ENCODE measurements around the gene KDSR. TPM values are rescaled to one million over a fixed set of nuclear protein-coding genes. Genes with fewer than 3 reads are reported as not detected.

KDSR gene
- total and polyA plus RNA-seq, 2 donors (not counting 1 experiment from before 2014, with no cell fraction given): 43.3 to 54.1 TPM

- Histone ChIP-seq H3K79me2 (ENCODE audit: control insufficient read depth, insufficient read depth, low read length) (no peaks in the 10 kb centered on the region), H3K27ac (ENCODE audit: insufficient read depth, low read length) (no peak overlapping the region), H3K27me3 (ENCODE audit: control insufficient read depth, insufficient read depth, low read length) (no peaks in the 10 kb centered on the region), H2AFZ (ENCODE audit: low read length) (no peak overlapping the region), H3K9me3 (ENCODE audit: control insufficient read depth, insufficient read depth, low read depth, low read length) (no peaks in the 10 kb centered on the region), H3K4me1 (ENCODE audit: control insufficient read depth, extremely low read depth, insufficient read depth, low read length) (no peaks in the 10 kb centered on the region), H3K9ac (ENCODE audit: insufficient read depth, low read length) (no peak overlapping the region), H3K36me3 (ENCODE audit: control insufficient read depth, insufficient read depth, low read length) (peaks cover 11% of the 10 kb centered on the region), H3K4me2 (ENCODE audit: extremely low read depth, insufficient read depth, low read length) (no peak overlapping the region), H3K4me3 (replicated peaks in 1 of 4; ENCODE audit: control extremely low read depth in 1 of 4, insufficient read depth in 1 of 4, low read depth in 3 of 4, low read length in 4 of 4) (no peak overlapping the region), H4K20me1 (ENCODE audit: control insufficient read depth, extremely low read depth, insufficient read depth, low read length) (no peaks in the 10 kb centered on the region)
- TF ChIP-seq CTCF (conservative IDR thresholded peaks at IDR 0.05 in 1 of 2, IDR thresholded peaks at IDR 0.05 in 1 of 2; ENCODE audit: low read depth in 1 of 2, low read length in 2 of 2) (no peak), EZH2 (IDR thresholded peaks at IDR 0.05; ENCODE audit: low read length, missing control alignments) (no peak)
- no peak for DNase-seq (ENCODE audit: low read depth in 2 of 2)
These were observed 10.6 kb downstream of the KDSR start for GRCh38 chr18:63356272-63356896.

- H3K27me3 ChIP-seq (ENCODE audit: control insufficient read depth, insufficient read depth, low read length): no peaks in the 10 kb centered on the region
- no peaks in the 10 kb centered on the region for H4K20me1 ChIP-seq (ENCODE audit: control insufficient read depth, extremely low read depth, insufficient read depth, low read length)
- no peak for DNase-seq (ENCODE audit: low read depth in 2 of 2)
- H3K27ac ChIP-seq (ENCODE audit: insufficient read depth, low read length): no peak overlapping the region
- peaks cover 13% of the 10 kb centered on the region for H3K36me3 ChIP-seq (ENCODE audit: control insufficient read depth, insufficient read depth, low read length)
- H2AFZ ChIP-seq (ENCODE audit: low read length): no peak overlapping the region
- H3K79me2 ChIP-seq (ENCODE audit: control insufficient read depth, insufficient read depth, low read length): no peaks in the 10 kb centered on the region
- no peak for TF ChIP-seq CTCF (conservative IDR thresholded peaks at IDR 0.05 in 1 of 2, IDR thresholded peaks at IDR 0.05 in 1 of 2; ENCODE audit: low read depth in 1 of 2, low read length in 2 of 2)
- no peak for TF ChIP-seq EZH2 (IDR thresholded peaks at IDR 0.05; ENCODE audit: low read length, missing control alignments)
- H3K4me3 ChIP-seq (replicated peaks in 1 of 4; ENCODE audit: control extremely low read depth in 1 of 4, insufficient read depth in 1 of 4, low read depth in 3 of 4, low read length in 4 of 4): no peak overlapping the region
- no peaks in the 10 kb centered on the region for H3K9me3 ChIP-seq (ENCODE audit: control insufficient read depth, insufficient read depth, low read depth, low read length)
- H3K9ac ChIP-seq (ENCODE audit: insufficient read depth, low read length): no peak overlapping the region
- H3K4me1 ChIP-seq (ENCODE audit: control insufficient read depth, extremely low read depth, insufficient read depth, low read length): no peaks in the 10 kb centered on the region
- no peak overlapping the region for H3K4me2 ChIP-seq (ENCODE audit: extremely low read depth, insufficient read depth, low read length)
These were observed 16.8 kb downstream of the KDSR start for GRCh38 chr18:63350230-63350629.

GRCh38 chr18:63348508-63349136 lies 18.4 kb downstream of the KDSR start:
- Histone ChIP-seq H3K9ac (ENCODE audit: insufficient read depth, low read length) (no peak overlapping the region), H3K4me1 (ENCODE audit: control insufficient read depth, extremely low read depth, insufficient read depth, low read length) (no peaks in the 10 kb centered on the region), H3K27ac (ENCODE audit: insufficient read depth, low read length) (no peak overlapping the region), H3K9me3 (ENCODE audit: control insufficient read depth, insufficient read depth, low read depth, low read length) (no peaks in the 10 kb centered on the region), H3K79me2 (ENCODE audit: control insufficient read depth, insufficient read depth, low read length) (no peaks in the 10 kb centered on the region), H3K27me3 (ENCODE audit: control insufficient read depth, insufficient read depth, low read length) (no peaks in the 10 kb centered on the region), H2AFZ (ENCODE audit: low read length) (no peak overlapping the region), H3K4me2 (ENCODE audit: extremely low read depth, insufficient read depth, low read length) (no peak overlapping the region), H3K36me3 (ENCODE audit: control insufficient read depth, insufficient read depth, low read length) (peaks cover 16% of the 10 kb centered on the region), H3K4me3 (replicated peaks in 1 of 4; ENCODE audit: control extremely low read depth in 1 of 4, insufficient read depth in 1 of 4, low read depth in 3 of 4, low read length in 4 of 4) (no peak overlapping the region), H4K20me1 (ENCODE audit: control insufficient read depth, extremely low read depth, insufficient read depth, low read length) (no peaks in the 10 kb centered on the region)
- no peak for DNase-seq (ENCODE audit: low read depth in 2 of 2)
- TF ChIP-seq EZH2 (IDR thresholded peaks at IDR 0.05; ENCODE audit: low read length, missing control alignments) (no peak), CTCF (conservative IDR thresholded peaks at IDR 0.05 in 1 of 2, IDR thresholded peaks at IDR 0.05 in 1 of 2; ENCODE audit: low read depth in 1 of 2, low read length in 2 of 2) (no peak)

Data from fibroblast of lung (primary cell).